Bronchial smooth muscle cell (primary cell): ENCODE data around the gene NOL11. TPM values are rescaled to one million over a fixed set of nuclear protein-coding genes. Genes with fewer than 3 reads are reported as not detected.

Experiments
- total RNA-seq: library from RNA; depleted of rRNA; stranded (reverse); fragments of >200 nt; gene quantifications from 2 replicates; pipeline ENCODE4 v1.2.1, GENCODE V29; 2014

NOL11 gene
- 17.9 and 19.5 TPM in 2 replicates for total RNA-seq

DNA sequence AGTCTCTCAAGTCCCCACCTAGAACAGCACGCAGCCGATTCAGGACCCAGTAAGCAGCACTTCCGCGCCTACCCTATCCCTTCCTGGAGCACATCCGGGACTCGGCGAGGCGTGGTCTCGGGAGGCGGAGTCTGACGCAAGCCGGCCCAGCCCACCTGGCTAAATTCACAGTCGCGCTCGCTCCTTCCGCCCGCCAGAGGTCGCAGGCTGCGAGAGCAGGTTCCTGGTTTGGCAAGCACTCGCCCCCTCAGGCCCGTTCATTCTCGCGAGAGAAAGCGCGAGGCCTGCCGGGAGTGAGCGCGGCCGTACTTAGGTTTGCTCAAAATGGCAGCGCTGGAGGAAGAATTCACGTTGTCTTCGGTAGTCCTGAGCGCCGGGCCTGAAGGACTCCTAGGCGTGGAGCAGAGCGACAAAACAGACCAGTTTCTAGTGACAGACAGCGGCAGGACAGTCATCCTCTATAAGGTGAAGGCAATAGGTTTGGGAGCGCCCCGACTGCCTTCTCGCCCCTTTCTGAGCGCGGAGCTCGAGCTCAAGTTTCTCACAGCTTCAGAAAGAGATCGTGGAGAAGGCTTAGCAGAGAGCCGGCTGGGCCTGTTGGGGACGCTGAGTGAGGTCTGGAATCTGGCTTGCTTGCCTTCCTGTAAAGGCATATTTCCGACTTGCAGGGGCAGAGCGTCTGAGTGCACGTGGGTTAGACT lies at the start of gene NOL11:
Gene NOL11 (plus strand): TSS at position 313 of the 701 bp plus-strand sequence. CDS start 12 bp downstream, at position 325.

Other genes starting within 250 kb of the NOL11 start
- gene BPTF, start 107.6 kb downstream of the NOL11 start, total RNA-seq = 27.0 and 35.5 TPM in 2 replicates